T-helper 1 cell treated with Interleukin-12 subunit alpha and Interleukin-12 subunit beta and Interleukin-4 antibody, amounts not matched to agents 30 ng/mL and 1 ng/mL, for 36 hours (primary cell): ENCODE results near the gene DCST2. TPM values are rescaled to one million over a fixed set of nuclear protein-coding genes. Genes with fewer than 3 reads are reported as not detected.

Source experiments
- intact Hi-C: fragments of 100-400 bp; cut with micrococcal nuclease; formaldehyde crosslinking; loops from one replicate; pipeline ENCODE4 v1.15.1; 2024
- total RNA-seq: library from RNA; stranded (reverse); gene quantifications from 2 replicates; pipeline ENCODE4 v1.2.3, GENCODE V29; 2022

Gene DCST2
- total RNA-seq, 1 donor from 2014 or later, result 0.29 TPM

GRCh38 chr1:154968731-154969130 is 64.8 kb downstream of the DCST2 start:
- intact Hi-C loops, result no loop called here

Other genes starting within 250 kb of the DCST2 start
- gene KCNN3, start 163.5 kb downstream of the DCST2 start, total RNA-seq, result 0.07 and 0.27 TPM in 2 replicates
- 35.1 and 35.3 TPM in 2 replicates for gene PMVK, start 97.1 kb downstream of the DCST2 start, total RNA-seq
- 119 and 120 TPM in 2 replicates for gene PBXIP1, start 77.7 kb downstream of the DCST2 start, total RNA-seq
- gene PYGO2, start 72.0 kb downstream of the DCST2 start, total RNA-seq, result 45.6 and 47.0 TPM in 2 replicates
- gene SHC1, start 63.0 kb downstream of the DCST2 start, total RNA-seq, result 81.1 and 86.2 TPM in 2 replicates
- 104 and 112 TPM in 2 replicates for gene CKS1B, start 59.1 kb downstream of the DCST2 start, total RNA-seq
- 55.8 and 56.9 TPM in 2 replicates for gene FLAD1, start 50.4 kb downstream of the DCST2 start, total RNA-seq
- gene LENEP, start 40.2 kb downstream of the DCST2 start, total RNA-seq, result 0.93 and 0.98 TPM in 2 replicates
- 158 and 173 TPM in 2 replicates for gene ZBTB7B, start 31.0 kb downstream of the DCST2 start, total RNA-seq
- gene DCST1, start within 50 bp of the DCST2 start, total RNA-seq, result not detected in 2 replicates
- 51.6 and 53.2 TPM in 2 replicates for gene ADAM15, start 17.5 kb upstream of the DCST2 start, total RNA-seq
- 5.9 and 6.6 TPM in 2 replicates for gene EFNA4, start 30.0 kb upstream of the DCST2 start, total RNA-seq
- 0.90 and 2.3 TPM in 2 replicates for gene EFNA3, start 45.1 kb upstream of the DCST2 start, total RNA-seq
- not detected in 2 replicates for gene EFNA1, start 94.1 kb upstream of the DCST2 start, total RNA-seq
- 27.9 and 32.5 TPM in 2 replicates for gene SLC50A1, start 102.1 kb upstream of the DCST2 start, total RNA-seq
- gene DPM3, start 106.8 kb upstream of the DCST2 start, total RNA-seq, result 35.7 and 38.4 TPM in 2 replicates
- 224 and 225 TPM in 2 replicates for gene KRTCAP2, start 139.5 kb upstream of the DCST2 start, total RNA-seq
- gene TRIM46, start 140.1 kb upstream of the DCST2 start, total RNA-seq, result 19.8 and 20.1 TPM in 2 replicates
- gene THBS3, start 174.1 kb upstream of the DCST2 start, total RNA-seq, result 19.7 and 20.6 TPM in 2 replicates
- 40.2 and 43.5 TPM in 2 replicates for gene MTX1, start 174.9 kb upstream of the DCST2 start, total RNA-seq
- 18.3 and 20.5 TPM in 2 replicates for gene ENTREP3, start 221.7 kb upstream of the DCST2 start, total RNA-seq
- 152 and 165 TPM in 2 replicates for gene SCAMP3, start 228.6 kb upstream of the DCST2 start, total RNA-seq
- gene CLK2, start 239.7 kb upstream of the DCST2 start, total RNA-seq, result 88.4 and 91.1 TPM in 2 replicates
- 2.3 and 2.5 TPM in 2 replicates for gene HCN3, start 243.7 kb upstream of the DCST2 start, total RNA-seq